H1 (cell line): ENCODE data around the gene PRPF6. TPM values are rescaled to one million over a fixed set of nuclear protein-coding genes. Genes with fewer than 3 reads are reported as not detected.

ENCODE experiments used
- ASH2L ChIP-seq: fragments of 200-600, 300-600 bp; sonication (generic); IDR thresholded peaks from one replicate; pipeline ENCODE4 v1.7.1; 2017; ENCODE audit warnings: low read length
- CHD1 ChIP-seq: IDR thresholded peaks from 2 replicates; pipeline ENCODE4 v1.6.1; 2012; ENCODE audit warnings: low read depth, low read length, improper control_type of control experiment
- CHD2 ChIP-seq: IDR thresholded peaks from 2 replicates; pipeline ENCODE4 v1.6.1; 2012; ENCODE audit warnings: low read length, improper control_type of control experiment
- CHD7 ChIP-seq: fragments of 300-600 bp; sonication (generic); IDR thresholded peaks from 2 replicates; pipeline ENCODE4 v1.7.1; 2012; ENCODE audit warnings: low read length, moderate library complexity, mild to moderate bottlenecking, inconsistent platforms; ENCODE audit not compliant: insufficient replicate concordance
- E2F6 ChIP-seq: IDR thresholded peaks from 2 replicates; pipeline ENCODE4 v1.6.1; 2012; ENCODE audit warnings: inconsistent platforms
- JUND ChIP-seq: IDR thresholded peaks from 2 replicates; pipeline ENCODE4 v1.6.1; 2011; ENCODE audit warnings: mild to moderate bottlenecking, improper control_type of control experiment, low read length
- KDM5A ChIP-seq: fragments of 200-600 bp; IDR thresholded peaks from 2 replicates; pipeline ENCODE4 v1.7.1; 2012; ENCODE audit warnings: mild to moderate bottlenecking, low read length, inconsistent platforms, mixed read lengths
- SIN3A ChIP-seq, 2 experiments: IDR thresholded peaks in 1 of 2; conservative IDR thresholded peaks in 1 of 2; 2 replicates each; pipeline ENCODE4 v1.6.1; 2011 to 2012; ENCODE audit warnings: low read length in 2 of 2, improper control_type of control experiment in 1 of 2, low read depth in 1 of 2, mild to moderate bottlenecking in 1 of 2
- SP2 ChIP-seq: IDR thresholded peaks from 2 replicates; pipeline ENCODE4 v1.6.1; 2012; ENCODE audit warnings: mild to moderate bottlenecking, low read length, inconsistent platforms
- SRF ChIP-seq: IDR thresholded peaks from 2 replicates; pipeline ENCODE4 v1.6.1; 2011; ENCODE audit warnings: mild to moderate bottlenecking, low read depth, low read length, moderate library complexity
- TBP ChIP-seq: IDR thresholded peaks from 2 replicates; pipeline ENCODE4 v1.6.1; 2011; ENCODE audit warnings: low read depth, low read length, improper control_type of control experiment
- polyA plus RNA-seq, 7 experiments: library from polyadenylated mRNA; depleted of rRNA in 3 of 7; stranded (reverse) in 5 of 7; unstranded in 2 of 7; fragments of >200 nt in 5 of 7; fragments of 200-250 nt in 2 of 7; gene quantifications; 1 replicate in 5 of 7; 2 replicates in 1 of 7; 4 replicates in 1 of 7; pipeline versions ENCODE4 v1.2.1 to v1.2.3, GENCODE V29; 2011 to 2013; ENCODE audit warnings: missing spikeins in 2 of 7, mixed read lengths in 2 of 7
- total RNA-seq: library from RNA; stranded (reverse); fragmentation: NEBNext Ultra II Directional; extraction: Animal tissue kit (Norgen Biotek cat#: 25700); gene quantifications from 2 replicates; pipeline ENCODE4 v1.2.1, GENCODE V29; 2021

PRPF6 gene
- total and polyA plus RNA-seq, 2 of the 8 experiments (the other 6 are each of a cell fraction or from before 2014, with no cell fraction given) = 27.9 to 76.9 TPM

GRCh38 chr20:64030371-64031134 is 49.6 kb downstream of the PRPF6 start (continued):
- TF ChIP-seq CHD7 (no peak), E2F6 (no peak), CHD1 (no peak), SIN3A (conservative IDR thresholded peaks at IDR 0.05 in 1 of 2, IDR thresholded peaks at IDR 0.05 in 1 of 2; ENCODE audit: low read depth in 1 of 2, low read length in 2 of 2) (no peak), CHD2 (no peak), SRF (no peak), JUND (no peak), KDM5A (no peak), ASH2L (no peak), SP2 (no peak), TBP (no peak)
